ENCODE results near the gene MAEL. TPM values are rescaled to one million over a fixed set of nuclear protein-coding genes. Genes with fewer than 3 reads are reported as not detected.

The MAEL gene
- polyA plus RNA-seq, 1 experiment = not detected

DNA sequence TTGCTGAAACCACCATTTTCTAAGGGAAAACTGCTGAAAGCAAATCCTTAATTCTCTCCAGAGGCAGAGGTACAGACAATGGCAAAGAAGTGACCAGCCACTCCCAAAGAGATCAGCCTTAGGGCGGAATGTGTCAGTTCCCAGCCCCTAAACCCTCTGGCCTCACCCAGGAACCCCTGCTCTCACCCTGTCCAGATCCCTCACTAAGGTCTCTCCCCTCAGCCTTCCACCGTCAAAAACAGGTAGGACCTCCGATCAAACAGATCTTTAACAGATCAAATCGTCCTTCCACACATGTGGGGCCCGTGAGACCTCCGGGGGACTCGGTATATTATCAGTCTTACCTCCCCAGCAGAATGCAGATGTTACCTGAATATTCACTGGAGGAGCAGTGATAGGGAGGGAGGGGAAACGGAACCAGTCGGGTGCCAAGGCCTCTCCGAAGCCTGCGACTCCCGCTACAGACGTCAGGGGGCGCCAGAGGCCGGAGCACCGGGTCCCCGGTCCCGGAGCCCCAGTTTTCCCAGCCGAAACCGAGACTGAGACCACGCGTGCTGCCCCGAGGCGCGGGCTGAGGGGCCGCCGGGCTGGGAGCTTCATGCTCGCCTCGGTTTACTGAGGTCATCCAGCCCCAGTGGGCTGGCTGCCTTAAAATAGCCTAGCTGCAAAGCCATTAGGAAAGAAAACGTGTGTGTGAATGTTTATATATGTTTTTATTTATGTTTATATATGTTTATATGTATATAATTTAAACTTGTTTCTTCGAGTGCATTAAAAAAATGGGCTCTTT, 77.4 kb downstream of the MAEL start:
- POLR2A ChIA-PET = no interaction called here
- H3K9me3 ChIP-seq (ENCODE audit: control insufficient read depth, insufficient read depth, low read length) = no peaks in the 10 kb centered on the region
- no peak overlapping the region for H3K27ac ChIP-seq (ENCODE audit: low read depth, low read length)
- CTCF ChIA-PET = interaction anchor here (0.5 to 2.8 kb wide), 32 partner anchors 8 to 1191 kb away, joined by 3 to 27 read pairs (median 4); partner anchors contain the start of gene POU2F1
- no peak for DNase-seq (ENCODE audit: low read depth, low spot score)
- TF ChIP-seq, protein P1, sequence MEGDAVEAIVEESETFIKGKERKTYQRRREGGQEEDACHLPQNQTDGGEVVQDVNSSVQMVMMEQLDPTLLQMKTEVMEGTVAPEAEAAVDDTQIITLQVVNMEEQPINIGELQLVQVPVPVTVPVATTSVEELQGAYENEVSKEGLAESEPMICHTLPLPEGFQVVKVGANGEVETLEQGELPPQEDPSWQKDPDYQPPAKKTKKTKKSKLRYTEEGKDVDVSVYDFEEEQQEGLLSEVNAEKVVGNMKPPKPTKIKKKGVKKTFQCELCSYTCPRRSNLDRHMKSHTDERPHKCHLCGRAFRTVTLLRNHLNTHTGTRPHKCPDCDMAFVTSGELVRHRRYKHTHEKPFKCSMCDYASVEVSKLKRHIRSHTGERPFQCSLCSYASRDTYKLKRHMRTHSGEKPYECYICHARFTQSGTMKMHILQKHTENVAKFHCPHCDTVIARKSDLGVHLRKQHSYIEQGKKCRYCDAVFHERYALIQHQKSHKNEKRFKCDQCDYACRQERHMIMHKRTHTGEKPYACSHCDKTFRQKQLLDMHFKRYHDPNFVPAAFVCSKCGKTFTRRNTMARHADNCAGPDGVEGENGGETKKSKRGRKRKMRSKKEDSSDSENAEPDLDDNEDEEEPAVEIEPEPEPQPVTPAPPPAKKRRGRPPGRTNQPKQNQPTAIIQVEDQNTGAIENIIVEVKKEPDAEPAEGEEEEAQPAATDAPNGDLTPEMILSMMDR (IDR thresholded peaks at IDR 0.05; ENCODE audit: low read depth, low read length) = peak; percentile 94
- H3K27me3 ChIP-seq (ENCODE audit: control insufficient read depth, insufficient read depth, low read length) = no peaks in the 10 kb centered on the region
- peak overlapping the region; percentile 36; the same call in 1 of the 2 replicates for H3K4me3 ChIP-seq (ENCODE audit: low read depth, low read length)

GRCh38 chr1:167067904-167068303, 78.8 kb downstream of the MAEL start:
- POLR2A ChIA-PET = no interaction called here
- CTCF ChIA-PET = no interaction called here

DNA sequence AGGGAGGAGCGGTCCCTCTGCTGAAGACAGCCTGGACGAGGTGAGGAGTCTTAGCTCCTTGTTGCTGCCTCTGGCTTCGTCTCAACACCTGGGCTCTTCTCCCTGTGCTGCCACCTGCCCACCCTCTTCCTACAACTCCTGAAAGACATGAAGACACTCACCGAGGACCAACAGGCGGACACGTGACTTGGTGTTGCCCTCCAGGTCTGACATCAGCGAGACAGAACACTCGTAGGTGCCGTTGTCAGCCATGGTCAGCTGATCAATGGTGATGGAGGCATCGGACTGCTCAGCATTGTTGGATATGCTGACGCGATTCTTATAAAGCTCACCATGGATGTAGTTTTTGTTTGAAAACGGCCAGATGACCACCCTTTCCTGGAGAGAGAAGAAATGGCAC, 79.7 kb downstream of the MAEL start:
- H3K27ac ChIP-seq (ENCODE audit: low read depth, low read length) = no peak overlapping the region
- ChIA-PET POLR2A (no interaction called here), CTCF (interaction anchor here (0.7 to 1.2 kb wide), 4 partner anchors 9 to 1140 kb away, joined by 3 to 5 read pairs (median 4); no protein-coding TSS in a partner anchor)
- no peak for DNase-seq (ENCODE audit: low read depth, low spot score)
- H3K4me3 ChIP-seq (ENCODE audit: low read depth, low read length) = no peak overlapping the region
- H3K9me3 ChIP-seq (ENCODE audit: control insufficient read depth, insufficient read depth, low read length) = no peaks in the 10 kb centered on the region
- no peaks in the 10 kb centered on the region for H3K27me3 ChIP-seq (ENCODE audit: control insufficient read depth, insufficient read depth, low read length)
- TF ChIP-seq, protein P1 (IDR thresholded peaks at IDR 0.05; ENCODE audit: low read depth, low read length) = no peak

More at GRCh38 chr1:167067904-167068303, 78.8 kb downstream of the MAEL start:
- DNase-seq (ENCODE audit: low read depth, low spot score) = no peak
- Histone ChIP-seq H3K9me3 (ENCODE audit: control insufficient read depth, insufficient read depth, low read length) (no peaks in the 10 kb centered on the region), H3K27ac (ENCODE audit: low read depth, low read length) (no peak overlapping the region), H3K27me3 (ENCODE audit: control insufficient read depth, insufficient read depth, low read length) (no peaks in the 10 kb centered on the region), H3K4me3 (ENCODE audit: low read depth, low read length) (no peak overlapping the region)
- TF ChIP-seq, protein P1 (IDR thresholded peaks at IDR 0.05; ENCODE audit: low read depth, low read length) = no peak

DNA sequence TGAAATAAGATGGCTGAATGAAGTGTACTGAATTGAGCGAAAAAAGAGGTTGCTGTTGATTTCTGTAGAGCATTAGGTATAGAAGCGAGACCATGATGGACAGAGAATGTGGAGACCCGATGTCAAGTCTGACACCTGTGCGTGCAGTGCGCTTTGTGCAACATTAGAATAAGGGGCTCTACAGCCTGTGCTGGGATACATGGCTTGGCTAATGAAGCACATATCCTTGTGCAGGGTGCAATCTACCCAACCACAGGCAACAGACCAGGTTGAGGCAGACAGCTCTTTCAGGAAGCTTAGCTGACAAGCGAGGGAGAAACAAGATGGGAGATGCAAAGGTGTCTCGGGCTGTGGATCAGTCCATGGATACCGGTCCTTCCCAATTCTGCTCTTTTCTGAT, 82.2 kb downstream of the MAEL start:
- Histone ChIP-seq H3K9me3 (ENCODE audit: control insufficient read depth, insufficient read depth, low read length) (no peaks in the 10 kb centered on the region), H3K27ac (ENCODE audit: low read depth, low read length) (no peak overlapping the region), H3K27me3 (ENCODE audit: control insufficient read depth, insufficient read depth, low read length) (no peaks in the 10 kb centered on the region), H3K4me3 (ENCODE audit: low read depth, low read length) (no peak overlapping the region)
- ChIA-PET CTCF (interaction anchor here (0.7 kb wide), 1 partner anchor 12 kb away, joined by 4 read pairs; no protein-coding TSS in a partner anchor), POLR2A (no interaction called here)
- TF ChIP-seq, protein P1 (IDR thresholded peaks at IDR 0.05; ENCODE audit: low read depth, low read length) = no peak
- no peak for DNase-seq (ENCODE audit: low read depth, low spot score)

Small RNAs within 50 kb of the gene (small RNA-seq; reads per million reads assigned to genes)
- gene RNA5SP65 (ENCODE audit: insufficient read length, low read depth) = 0.81 reads per million

Other genes with a start within 250 kb of the MAEL start
- 18.3 and 21.9 TPM in 2 replicates for gene POGK, start 149.8 kb upstream of the MAEL start, polyA plus RNA-seq (2011; rRNA removed)
- gene TADA1, start 113.0 kb upstream of the MAEL start, polyA plus RNA-seq (2011; rRNA removed) = 10.7 and 13.3 TPM in 2 replicates
- gene ILDR2, start 13.7 kb upstream of the MAEL start, polyA plus RNA-seq (2011; rRNA removed) = 0.10 TPM in 1 of 2 replicates, not detected in the other
- not detected in 2 replicates for gene GPA33, start 101.1 kb downstream of the MAEL start, polyA plus RNA-seq (2011; rRNA removed)
- gene STYXL2, start 104.8 kb downstream of the MAEL start, polyA plus RNA-seq (2011; rRNA removed) = not detected in 2 replicates
- 2.7 and 2.8 TPM in 2 replicates for gene POU2F1, start 231.6 kb downstream of the MAEL start, polyA plus RNA-seq (2011; rRNA removed)